GM21360 (cell line): ENCODE results near the gene CAGE1.

Source experiments
- ATAC-seq: cut with Tn5 transposase; IDR thresholded peaks from one replicate; pipeline ENCODE4 v1.9.1; 2021; ENCODE audit warnings: mild to moderate bottlenecking, moderate library complexity; ENCODE audit not compliant: unreplicated experiment

CAGE1 gene

DNA sequence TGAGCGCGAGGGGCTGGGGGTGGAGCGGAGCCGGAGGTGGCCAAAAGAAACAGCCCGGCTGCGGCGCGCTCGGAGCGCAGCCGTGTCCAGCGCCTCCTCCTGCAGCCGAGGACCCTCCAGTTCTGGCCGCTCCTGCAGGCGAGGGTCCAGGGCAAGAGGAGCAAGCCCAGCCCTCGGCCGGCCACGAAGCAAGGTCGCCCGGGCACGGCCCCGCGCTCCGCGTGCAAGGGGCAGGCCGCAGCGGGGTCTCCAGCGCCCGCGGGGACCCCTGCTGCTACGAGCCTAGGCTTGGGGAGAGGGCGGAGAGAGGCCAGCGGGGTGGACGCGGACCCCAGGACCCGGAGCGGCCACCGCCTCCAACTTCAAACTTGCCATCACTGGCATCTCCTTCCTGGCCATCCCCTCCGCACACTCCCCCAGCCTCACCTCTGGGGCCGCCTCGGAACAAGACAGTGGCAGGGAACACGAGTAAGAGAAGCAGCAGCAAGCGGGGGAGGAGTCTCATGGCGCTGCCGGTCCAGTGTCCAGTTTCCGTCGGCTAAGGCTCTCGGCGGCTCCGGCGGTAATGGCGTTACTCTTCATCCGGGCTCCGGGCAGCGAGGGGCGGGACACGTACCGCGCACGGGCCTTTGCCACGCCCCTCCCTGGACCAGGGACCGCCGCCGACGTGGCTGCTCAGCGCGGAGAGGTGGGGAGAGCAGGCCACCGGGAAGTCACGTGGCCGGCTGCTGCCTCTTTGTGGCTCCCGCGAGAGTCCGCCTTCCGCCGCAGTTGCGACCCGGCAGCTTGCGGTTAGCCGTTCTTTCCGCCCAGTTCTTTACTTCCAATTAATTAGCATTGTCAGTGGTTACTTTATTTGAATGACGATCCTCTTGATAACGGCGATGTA is 76.7 kb downstream of the CAGE1 start, which contains the start of gene SSR1:
TSS of gene SSR1 (minus strand) at position 584 of the 889 bp plus-strand sequence. CDS start at position 505, 79 bp downstream.
- peak; percentile 98 for ATAC-seq

DNA sequence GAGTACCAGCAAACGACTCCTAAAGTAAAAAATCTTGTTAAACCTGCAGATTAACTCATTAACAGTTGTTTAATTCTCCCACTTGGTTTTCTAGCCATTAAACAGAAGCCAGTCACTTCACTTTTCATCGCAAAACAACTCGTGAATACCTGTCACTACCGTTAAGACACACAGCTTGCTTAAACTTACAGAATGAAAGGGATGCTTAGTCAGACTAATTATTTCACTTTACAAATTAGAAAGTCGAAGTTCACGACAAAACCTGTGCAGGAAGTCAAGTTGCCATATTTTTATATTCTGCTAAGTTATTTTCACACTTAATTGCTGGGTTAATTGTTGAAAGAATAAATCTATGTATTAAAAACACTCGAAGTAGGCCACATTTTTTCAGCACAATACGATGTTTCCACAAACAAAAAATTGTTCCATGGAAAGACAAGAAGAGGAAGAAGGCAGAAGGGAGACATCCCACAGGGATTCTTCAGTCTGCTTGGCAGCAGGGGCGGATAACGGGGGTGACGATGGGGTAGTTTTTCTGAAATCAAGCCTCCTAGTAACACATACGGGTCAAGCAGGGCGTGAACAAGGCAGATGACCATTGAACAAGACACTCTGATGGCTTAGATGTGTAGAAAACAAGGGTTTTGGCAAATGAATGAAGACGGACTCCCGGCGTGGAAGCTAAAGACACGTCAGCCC is 77.5 kb downstream of the CAGE1 start:
- no peak for ATAC-seq

DNA sequence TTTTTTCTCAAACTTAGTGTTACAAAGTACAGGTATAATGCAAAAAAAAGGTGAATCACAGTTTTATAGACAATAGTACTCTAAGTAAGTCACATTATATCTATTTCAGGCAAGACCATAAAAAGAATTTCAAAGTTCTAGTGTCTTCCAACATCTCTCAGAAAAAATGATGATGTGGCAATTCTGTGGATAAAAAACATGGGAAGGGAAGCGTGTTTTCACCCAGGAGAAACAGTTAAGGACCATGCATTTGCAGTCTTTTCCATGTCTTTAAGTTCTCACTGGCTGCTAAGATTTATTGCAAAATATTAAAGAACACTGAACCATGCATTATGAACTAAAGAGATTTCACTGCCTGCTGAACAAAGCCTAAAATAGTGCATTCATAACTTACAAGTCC is 78.4 kb downstream of the CAGE1 start:
- ATAC-seq: no peak

DNA sequence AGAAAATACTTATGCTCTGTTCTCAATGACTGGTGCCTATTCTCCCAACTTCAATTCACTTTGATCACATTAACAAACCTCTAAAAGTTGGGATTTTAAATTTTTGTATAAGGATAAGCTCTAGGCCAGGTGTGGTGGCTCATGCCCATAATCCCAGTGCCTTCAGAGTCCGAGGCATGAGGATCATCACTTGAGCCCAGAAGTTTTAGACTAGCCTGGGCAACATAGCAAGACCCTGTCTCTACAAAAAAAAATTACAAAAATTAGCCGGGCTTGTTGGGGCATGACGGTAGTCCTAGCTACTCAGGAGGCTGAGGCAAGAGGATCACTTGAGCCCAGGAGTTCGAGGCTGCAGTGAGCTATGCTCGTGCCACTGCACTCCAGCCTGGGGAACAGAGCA is 80.5 kb downstream of the CAGE1 start:
- no peak for ATAC-seq

DNA sequence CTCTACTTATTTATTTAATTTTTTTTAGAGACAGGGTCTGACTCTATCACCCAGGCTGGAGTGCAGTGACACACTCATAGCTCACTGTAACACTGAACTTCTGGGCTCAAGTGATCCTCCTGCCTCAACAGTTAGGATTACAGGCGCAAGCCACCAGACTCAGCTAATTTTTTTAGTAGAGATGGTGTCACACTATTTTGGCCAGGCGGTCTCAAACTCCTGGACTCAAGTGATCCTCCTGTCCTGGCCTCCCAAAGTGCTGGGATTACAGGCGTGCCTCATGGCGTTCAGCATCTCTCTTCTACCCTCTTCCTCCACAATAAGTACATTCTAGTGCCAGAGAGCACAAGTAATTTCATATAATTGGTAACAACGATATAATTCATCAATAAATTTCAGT is 82.0 kb downstream of the CAGE1 start:
- no peak for ATAC-seq

DNA sequence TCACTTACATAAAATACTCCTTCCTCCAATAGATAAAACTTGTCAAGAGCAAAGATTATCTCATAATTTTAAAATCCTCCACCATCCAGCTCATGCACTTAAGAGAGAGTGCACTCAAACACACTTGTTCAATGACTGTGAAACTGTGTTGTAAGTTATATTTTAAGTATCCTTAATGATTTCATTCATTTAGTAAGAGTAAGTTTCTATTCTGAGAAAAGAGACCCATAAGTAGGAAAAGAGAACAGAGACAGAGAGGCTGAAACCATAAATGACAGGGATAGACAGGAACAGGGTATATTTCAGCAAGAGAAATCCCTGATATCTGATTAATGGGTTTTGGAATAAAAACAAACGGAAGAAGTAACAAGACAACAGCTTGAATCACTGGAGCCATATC is 84.7 kb downstream of the CAGE1 start:
- no peak for ATAC-seq

DNA sequence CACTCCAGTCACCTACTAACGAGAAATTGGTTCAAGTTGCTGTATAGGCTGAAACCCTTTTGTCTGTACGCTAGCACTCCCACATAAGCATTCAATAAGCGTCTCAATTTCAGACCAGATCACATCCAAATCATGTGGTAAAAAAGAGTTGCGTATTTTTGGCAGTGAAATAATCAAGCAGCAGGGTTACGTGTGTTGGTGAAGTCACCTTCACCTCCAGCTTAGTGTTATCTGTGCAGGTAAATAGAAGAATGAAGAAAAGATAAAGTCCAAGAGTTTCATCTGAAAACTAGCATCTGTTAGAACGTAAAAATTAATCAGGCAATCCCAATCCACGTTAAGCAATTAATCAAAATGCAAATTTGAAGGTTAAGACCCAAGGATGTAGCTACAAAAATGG is 87.8 kb downstream of the CAGE1 start:
- no peak for ATAC-seq

DNA sequence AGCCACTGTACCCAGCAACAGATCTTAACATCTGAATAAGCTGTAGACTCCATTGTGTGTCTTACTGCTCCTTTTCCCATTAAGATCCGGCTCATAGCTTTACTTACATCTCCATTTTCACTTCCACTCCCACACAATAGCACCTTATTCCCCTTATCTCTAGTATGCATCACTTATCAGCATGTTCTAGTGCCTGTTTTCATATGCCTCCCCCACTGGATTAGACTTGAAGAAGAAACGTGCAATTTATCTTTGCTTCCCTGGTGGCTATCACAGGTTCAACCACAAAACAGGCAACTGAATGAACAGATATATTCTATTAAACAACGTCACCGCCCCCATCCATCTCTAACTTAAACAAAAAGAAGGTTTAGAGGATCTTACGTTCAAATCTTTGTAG is 88.6 kb downstream of the CAGE1 start:
- ATAC-seq: no peak

DNA sequence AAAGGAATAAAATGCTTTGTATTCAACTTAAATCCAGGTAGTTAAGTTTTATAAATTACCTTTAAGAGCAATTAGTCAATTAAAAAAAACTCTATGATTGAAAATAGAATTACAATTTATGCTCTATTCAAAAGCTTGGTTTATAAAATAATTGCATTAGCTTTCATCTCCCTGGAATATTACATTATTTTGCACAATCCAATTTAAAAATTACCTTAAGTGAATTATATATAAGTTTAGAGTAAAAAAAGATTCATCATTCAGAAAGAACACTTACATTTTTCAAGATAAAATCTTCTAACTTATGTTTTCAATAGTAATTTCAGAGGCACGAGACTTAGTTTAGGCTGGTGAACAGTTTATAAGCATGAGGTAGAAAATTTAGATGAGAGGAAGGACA is 91.4 kb downstream of the CAGE1 start:
- no peak for ATAC-seq

DNA sequence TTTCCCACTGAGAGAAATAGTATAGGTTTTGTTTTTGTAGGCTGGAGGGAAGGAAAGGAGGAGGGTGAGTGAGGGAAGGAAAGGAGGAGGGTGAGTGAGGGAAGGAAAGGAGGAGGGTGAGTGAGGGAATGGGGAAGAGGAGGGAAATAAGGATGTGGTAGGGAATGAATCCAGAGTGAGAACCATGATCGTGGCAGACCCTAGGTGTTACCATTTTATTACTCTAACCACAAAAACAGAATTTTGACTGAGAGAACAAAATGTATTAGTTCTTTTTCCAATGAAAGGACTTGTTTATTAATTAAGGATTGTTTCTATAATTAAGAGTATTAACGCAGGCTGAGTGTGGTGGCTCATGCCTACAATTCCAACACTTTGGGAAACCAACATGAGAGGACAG is 92.9 kb downstream of the CAGE1 start:
- ATAC-seq: no peak

- no peak for ATAC-seq
These were observed 93.6 kb downstream of the CAGE1 start for GRCh38 chr6:7295916-7296315.

- ATAC-seq: no peak
These were observed 96.8 kb downstream of the CAGE1 start for GRCh38 chr6:7292596-7293255.

- ATAC-seq: no peak
These were observed 99.5 kb downstream of the CAGE1 start for GRCh38 chr6:7290079-7290478.

GRCh38 chr6:7285416-7285815 is 104.1 kb downstream of the CAGE1 start:
- no peak for ATAC-seq

DNA sequence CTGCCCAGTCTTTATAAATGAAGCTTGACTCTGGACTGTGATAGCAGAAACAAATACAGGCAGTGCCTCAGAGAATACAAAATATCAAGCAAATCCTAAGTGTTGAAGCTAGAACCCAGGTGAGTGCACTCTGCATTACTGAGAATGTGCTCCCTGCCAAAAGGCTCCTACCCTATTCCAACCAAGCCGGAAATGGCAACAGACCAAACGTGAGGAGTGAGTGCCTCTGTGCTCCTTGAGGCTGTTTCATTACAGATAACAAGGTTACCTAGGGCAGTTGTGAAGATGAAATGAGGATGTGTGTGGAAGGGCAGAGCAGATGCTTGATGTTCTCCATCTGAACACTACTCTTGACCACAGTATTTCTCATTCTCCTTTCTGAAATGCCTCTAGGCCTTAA is 105.9 kb downstream of the CAGE1 start:
- ATAC-seq: no peak

DNA sequence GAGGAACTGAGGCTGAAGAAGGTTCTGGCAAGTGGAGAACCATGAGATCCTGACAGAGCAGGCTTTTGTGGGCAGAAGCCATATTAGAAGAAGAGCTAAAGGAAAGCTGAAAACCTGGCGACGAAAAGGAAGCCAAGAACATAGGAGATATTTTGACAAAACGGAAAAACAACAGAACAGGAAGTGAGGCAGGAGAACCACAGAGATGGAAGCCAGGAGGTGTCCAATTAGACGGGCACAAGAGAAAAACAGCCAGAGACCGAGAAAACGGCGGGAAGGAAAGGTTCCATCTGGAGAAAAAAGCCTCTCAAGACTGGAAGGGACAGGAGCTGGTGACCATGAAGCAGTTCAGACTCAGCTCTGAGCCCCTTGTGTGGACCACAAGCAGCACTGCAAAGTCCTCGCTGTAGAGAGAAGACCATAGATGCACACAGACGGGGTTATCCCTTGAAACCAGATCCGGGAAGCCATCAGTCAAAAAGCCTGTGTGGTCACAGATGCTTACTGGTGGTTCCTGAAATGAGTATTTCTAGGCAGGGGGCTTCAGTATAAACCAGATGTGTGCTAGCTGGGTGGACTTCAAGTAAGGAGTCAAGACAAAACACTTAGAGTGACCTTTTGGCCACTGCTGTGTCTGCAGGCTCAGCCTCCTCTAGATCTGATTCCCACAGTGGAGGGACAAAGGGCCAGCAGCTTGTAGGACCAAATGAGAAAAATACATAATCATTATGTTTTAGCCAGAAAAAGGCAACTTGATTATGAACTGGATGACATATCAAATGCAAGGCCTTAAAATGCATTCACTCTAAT is 107.2 kb downstream of the CAGE1 start:
- no peak for ATAC-seq
